Omental fat pad (tissue), 4 donors: ENCODE data around the gene AGAP1. TPM values are rescaled to one million over a fixed set of nuclear protein-coding genes. Genes with fewer than 3 reads are reported as not detected.

Experiments
- ATAC-seq: fragments of 150-250 bp; one replicate; pipeline ENCODE4 v1.9.1; 2016; ENCODE audit warnings: mild to moderate bottlenecking, moderate library complexity; ENCODE audit not compliant: low FRiP score
- DNase-seq: peaks from one replicate; pipeline ENCODE4 v3.0.0-alpha.2; 2019; ENCODE audit warnings: low spot score
- CTCF ChIP-seq, 3 donors: fragments of 450-650 bp; IDR thresholded peaks; one replicate each; pipeline ENCODE4 v1.5.1; 2016 to 2017; ENCODE audit warnings: antibody characterized with exemption in 3 of 3, mild to moderate bottlenecking in 3 of 3, moderate library complexity in 2 of 3
- total RNA-seq, 4 donors: library from RNA; depleted of rRNA; stranded (reverse); fragments of >200 nt; gene quantifications; one replicate each; pipeline ENCODE4 v1.1.0, GENCODE V29; 2016

The AGAP1 gene
- total RNA-seq, 4 donors from 2014 or later, result 15.5 to 24.3 (median 16.2) TPM

GRCh38 chr2:236063994-236064393 is 570.2 kb downstream of the AGAP1 start:
- no peak for ATAC-seq
- no peak for DNase-seq
- TF ChIP-seq CTCF (IDR thresholded peaks at IDR 0.05), result no peak

- no peak for DNase-seq
- ATAC-seq, result no peak
- no peak for TF ChIP-seq CTCF (IDR thresholded peaks at IDR 0.05)
Measured at GRCh38 chr2:236065314-236066160, 571.7 kb downstream of the AGAP1 start.

- no peak for TF ChIP-seq CTCF (IDR thresholded peaks at IDR 0.05)
- no peak for ATAC-seq
- DNase-seq, result no peak
Measured at GRCh38 chr2:236070236-236070635, 576.4 kb downstream of the AGAP1 start.

- no peak for TF ChIP-seq CTCF (IDR thresholded peaks at IDR 0.05)
- ATAC-seq (no peak), DNase-seq (no peak)
Measured at GRCh38 chr2:236073246-236073645, 579.4 kb downstream of the AGAP1 start.

- ATAC-seq (no peak), DNase-seq (no peak)
- no peak for TF ChIP-seq CTCF (IDR thresholded peaks at IDR 0.05)
Measured at GRCh38 chr2:236073867-236074655, 580.2 kb downstream of the AGAP1 start.

GRCh38 chr2:236075802-236076201 is 582.0 kb downstream of the AGAP1 start:
- no peak for DNase-seq

More at GRCh38 chr2:236075802-236076201, 582.0 kb downstream of the AGAP1 start:
- no peak for TF ChIP-seq CTCF (IDR thresholded peaks at IDR 0.05)
- ATAC-seq, result no peak
